RCC 7860 (cell line): Measurements from ENCODE around the gene ATP7A.
"Not testable (repeated sequence)": the region's sequence is repeated elsewhere in the genome, so short reads cannot be mapped to it uniquely, and the experiment has no call there.

Experiments
- DNase-seq: peaks from one replicate; pipeline ENCODE4 v3.0.0-alpha.2; 2015; ENCODE audit warnings: low spot score
- FAIRE-seq: peaks from 2 replicates; lab custom pipeline; 2012; peaks lifted over from hg19 to GRCh38; lab: Jason Lieb, UNC

Gene ATP7A

DNA sequence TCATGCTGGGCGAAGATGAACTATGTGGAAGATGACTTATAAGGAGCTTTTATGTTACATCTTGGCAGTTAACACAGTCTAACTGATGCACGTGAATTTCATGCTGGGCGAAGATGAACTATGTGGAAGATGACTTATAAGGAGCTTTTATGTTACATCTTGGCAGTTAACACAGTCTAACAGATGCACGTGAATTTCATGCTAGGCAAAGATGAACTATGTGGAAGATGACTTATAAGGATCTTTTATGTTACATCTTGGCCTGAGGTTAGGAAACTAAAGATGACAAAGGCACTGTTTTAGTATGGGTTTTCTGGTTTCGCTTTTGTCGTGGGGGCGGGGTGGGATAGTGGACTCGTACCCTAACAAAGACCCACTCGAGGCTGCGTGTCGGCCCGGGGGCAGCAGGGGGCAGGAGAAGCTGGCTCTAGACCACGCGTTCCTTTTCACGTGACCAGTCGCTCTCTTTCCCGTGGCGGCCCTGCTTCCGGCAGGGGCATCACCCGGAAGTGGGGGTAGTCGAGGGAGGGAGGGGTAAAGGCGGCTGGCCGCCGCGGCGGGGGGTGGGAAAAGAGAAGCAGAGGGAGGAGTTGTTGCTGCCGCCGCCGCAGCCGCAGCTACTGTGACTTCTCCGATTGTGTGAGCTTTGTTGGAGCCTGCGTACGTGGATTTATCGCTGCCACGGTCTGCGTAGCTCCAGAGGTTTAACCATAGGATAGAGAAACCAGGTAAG is at the start of gene ATP7A:
ATP7A (plus strand) TSS at position 586 of the 733 bp plus-strand sequence. CDS start 60,949 bp downstream, outside the sequence.
- FAIRE-seq (peak; percentile 16), DNase-seq (peak; percentile 80)

DNA sequence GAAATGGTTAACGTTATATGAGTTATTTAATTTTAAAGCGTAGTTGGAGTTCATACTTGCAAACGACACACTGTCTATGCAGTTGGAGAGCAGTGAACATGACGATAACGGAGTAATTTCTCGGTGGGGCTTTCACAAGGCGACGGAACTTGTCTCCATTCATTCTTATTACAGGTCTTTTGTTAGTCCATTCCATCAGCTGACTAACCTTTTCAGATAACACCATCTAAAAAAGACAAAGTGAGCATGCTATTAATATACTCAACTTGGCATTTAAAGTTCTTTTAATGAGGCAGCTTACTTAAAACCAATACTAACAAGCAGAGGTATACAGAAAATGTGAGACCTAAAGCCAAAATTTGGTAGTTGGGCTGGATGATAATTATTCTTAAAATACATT is 35.1 kb upstream of the ATP7A start:
- DNase-seq (no peak), FAIRE-seq (no peak)

DNA sequence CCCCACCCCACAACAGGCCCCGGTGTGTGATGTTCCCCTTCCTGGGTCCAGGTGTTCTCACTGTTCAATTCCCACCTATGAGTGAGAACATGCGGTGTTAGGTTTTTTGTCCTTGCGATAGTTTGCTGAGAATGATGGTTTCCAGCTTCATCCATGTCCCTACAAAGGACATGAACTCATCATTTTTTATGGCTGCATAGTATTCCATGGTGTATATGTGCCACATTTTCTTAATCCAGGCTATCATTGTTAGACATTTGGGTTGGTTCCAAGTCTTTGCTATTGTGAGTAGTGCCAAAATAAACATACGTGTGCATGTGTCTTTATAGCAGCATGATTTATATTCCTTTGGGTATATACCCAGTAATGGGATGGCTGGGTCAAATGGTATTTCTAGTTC is 29.1 kb upstream of the ATP7A start:
- DNase-seq, FAIRE-seq: not testable (repeated sequence)

DNA sequence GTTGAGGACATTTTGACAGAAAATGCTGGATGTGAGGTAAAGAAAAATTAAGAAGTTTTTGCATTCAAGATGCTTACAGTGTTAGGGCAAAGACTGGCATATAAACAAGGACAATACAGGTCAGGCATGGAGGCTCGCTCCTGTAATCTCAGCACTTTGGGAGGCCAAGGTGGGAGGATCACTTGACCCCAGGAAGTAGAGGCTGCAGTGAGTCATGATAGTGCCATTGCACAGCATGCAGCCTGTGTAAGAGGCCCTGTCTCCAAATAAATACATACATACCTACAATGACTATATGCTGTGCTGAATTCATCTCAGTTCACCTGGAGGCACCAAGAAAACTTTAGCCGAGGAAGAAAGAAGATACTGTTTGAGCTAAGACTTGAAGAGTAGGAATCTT is 17.6 kb upstream of the ATP7A start:
- no peak for FAIRE-seq
- DNase-seq: no peak

DNA sequence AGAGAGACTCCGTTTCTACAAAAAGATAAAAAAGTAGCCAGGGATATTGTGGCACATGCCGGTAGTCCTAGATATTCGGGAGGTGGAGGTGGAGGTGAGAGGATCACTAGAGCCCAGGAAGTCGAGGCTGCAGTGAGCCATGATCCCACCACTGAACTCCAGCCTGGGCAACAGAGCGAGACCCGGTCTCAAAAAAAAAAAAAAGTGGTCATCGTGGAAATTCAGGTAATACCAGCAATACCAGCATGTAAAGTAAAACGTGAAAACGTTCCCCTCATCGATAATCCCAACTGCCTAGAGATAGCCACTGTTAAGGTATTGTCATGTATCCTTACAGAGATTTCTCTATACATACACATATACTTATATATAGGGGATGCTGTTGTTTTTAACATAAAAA is 16.8 kb upstream of the ATP7A start:
- FAIRE-seq: no peak
- no peak for DNase-seq

DNA sequence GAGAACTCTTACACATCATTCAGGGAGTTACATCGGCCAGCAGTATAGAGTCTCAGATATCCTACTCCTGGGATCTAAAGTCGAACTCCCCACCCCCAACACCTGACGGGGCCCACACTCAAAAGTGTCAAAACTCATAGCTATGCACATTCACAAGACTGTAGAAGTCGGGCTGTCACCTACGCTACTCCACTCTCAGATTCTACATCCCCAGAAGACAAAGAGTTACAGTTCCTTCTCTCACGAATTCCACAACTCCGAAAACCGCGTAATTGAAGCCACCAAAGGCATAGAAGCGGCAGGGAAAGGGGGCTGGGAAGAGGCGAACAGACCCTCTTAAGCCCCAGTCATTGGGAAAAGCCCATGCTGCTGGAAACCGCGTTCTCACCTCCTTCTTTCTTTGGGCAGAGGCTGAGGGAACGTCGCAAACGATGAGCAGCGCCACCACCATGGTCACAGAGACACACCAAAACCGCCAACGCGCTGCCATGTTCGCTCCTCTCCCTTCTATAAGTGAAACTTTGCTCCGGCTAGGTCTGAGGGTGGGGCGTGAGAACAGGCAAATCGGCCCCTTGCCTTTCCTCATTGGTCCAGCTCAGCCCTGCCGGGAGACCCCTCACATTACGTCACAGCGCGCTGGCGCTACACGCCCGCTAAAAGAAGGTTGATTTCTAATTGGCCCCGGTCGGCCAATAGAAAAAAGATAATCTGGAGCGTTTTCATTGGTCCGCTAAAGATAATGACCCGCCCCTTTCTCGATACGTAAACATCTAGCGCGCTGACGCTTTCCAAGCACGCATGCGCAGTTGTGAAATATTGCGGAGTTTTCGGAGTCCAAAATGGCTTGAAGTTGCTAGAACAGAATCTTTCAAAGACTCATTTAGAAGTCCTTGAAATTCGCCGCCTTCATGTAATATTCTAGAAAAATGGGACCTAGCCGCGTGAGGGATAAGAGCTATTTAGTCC is 15.3 kb upstream of the ATP7A start, which contains the start of gene MAGT1:
MAGT1 (minus strand) TSS at position 515 of the 966 bp plus-strand sequence; CDS start at position 490, 25 bp downstream.
- DNase-seq: peak; percentile 93
- FAIRE-seq: peak; percentile 97

DNA sequence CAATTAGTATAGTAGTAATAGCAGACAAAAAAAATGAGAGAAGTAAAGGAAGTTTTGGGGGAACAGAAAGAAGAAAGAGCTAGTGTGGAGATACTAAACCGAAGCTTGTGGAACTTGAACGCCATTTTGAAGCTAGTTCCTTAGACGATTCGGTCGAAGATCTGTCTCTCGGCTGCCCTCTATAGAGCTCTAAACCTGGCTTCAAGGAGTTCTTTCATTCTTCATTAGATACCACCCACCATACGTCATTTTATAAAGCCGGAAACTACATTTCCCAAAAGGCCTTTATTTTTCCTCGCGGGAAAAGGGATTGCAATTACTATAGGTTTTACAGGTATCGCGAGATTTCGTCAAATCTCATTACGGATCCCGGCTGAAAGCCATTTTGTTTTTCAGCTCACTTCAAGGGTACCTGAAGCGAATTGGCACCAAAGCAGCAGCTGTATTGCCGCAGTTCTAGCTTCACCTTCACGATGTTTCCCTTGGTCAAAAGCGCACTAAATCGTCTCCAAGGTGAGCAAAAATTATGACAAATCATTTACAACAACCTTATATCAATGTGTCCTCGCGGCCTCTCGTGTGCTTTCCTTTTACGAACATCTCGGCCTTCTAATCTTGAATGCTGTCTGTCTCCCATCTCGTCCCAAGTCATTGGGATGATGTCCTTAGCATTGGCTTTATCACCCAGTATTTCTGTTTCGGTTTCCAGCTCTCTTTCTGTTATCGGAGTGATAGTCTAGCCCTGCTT is 11.2 kb upstream of the ATP7A start, which contains the start of gene COX7B:
COX7B (plus strand) TSS at position 388 of the 748 bp plus-strand sequence; CDS start at position 474, 86 bp downstream.
- FAIRE-seq: peak; percentile 94

DNA sequence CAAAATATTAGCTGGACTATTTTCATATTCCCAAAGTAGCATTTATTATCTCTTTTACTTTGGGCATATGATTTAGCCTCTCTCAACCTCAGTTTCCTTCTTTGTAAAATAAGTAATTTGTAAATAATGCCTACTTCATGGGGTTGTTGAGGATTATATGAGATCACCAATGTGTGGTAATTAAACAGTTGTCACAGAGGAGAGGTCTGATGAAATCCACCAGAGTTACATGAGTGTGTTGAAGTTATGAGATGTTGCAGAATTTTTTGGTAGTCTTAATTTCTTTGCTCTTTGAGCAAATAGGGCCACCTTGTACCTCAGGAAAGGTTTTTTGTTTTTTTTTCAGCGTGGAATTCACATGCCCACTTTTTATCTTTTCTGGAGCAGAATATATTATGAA is 9.8 kb upstream of the ATP7A start:
- no peak for FAIRE-seq
- DNase-seq: no peak

More for the DNA sequence above, 11.2 kb upstream of the ATP7A start, which contains the start of gene COX7B:
- DNase-seq: peak; percentile 96

DNA sequence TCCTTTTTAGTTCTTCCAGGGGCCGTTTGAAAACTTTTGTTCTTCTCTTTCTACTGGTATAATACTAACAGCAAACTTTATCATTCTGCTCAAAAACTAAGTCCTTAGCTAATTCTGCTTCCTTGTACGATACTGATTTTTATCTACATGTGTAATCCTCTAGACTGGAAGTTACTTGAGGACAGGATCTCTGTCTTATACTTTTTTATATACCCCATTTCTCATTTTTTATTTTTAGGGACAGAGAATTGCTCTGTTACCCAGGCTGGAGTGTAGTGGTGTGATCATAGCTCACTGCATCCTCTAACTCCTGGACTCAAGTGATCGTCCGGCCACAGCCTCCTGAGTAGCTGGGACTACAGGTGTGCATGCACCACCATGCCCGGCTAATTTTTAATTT is 9.0 kb upstream of the ATP7A start:
- DNase-seq (no peak), FAIRE-seq (no peak)

DNA sequence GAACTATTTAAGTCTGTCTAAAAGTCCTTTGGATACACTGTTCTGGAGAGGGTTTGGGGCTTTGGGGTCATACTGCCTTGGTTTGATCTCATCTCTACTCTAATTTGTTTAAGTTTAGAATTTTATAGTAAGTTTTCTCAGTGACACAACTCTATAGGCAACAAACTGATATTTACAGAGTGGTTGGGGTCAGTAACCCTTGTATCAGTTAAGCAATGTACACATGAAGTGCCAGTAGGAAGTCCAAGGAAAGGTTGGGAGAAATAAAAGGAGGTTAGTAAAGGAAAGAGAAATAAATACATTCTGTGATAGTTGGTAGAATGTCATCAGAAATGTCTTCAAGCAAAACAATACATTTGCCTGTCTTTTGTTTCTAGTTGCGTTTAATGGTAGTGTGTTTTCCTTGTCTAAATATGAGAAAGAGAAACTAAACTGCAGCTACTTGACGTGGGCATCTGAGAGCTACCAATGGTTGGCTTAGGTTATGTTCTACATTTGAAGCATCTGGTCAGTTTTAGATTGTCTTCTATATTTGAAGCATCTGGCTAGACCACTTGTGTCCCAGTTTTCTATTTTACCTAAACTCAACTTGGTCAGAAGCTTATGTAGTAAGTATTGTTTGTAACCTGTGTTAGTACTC is 6.9 kb downstream of the ATP7A start:
- FAIRE-seq (no peak), DNase-seq (no peak)

DNA sequence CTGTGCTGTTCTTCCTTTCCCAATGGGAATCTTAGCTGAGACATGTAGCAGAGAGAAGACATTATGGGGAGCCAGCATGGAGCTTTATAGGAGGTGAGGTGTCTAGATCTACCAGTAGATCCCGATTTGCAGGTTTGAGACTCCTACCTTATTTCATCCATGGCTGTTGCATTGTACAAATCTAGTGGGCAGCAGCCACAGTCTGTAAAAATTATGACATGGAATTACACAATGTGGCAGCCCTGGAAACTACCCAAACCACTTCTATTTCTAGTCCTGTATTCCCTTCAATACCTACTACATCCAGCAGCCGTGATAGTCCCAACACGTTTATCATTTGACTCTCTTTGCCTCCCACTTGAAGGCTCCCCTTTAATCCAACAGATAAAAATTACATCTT is 8.1 kb downstream of the ATP7A start:
- FAIRE-seq: no peak

DNA sequence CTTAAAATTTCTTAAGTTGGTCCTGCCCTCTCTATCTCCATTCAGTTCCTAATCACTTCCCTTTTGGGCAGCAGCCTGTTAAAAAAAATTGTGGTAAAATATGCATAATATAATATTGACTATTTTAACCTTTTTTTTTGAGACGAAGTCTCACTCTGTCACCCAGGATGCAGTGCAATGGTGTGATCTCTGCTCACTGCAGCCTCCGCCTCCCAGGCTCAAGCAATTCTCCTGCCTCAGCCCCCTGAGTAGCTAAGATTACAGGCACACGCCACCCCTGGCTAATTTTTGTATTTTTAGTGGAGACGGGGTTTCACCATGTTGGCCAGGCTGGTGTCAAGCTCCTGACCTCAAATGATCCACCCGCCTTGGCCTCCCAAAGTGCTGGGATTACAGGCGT is 8.9 kb downstream of the ATP7A start:
- FAIRE-seq, DNase-seq: not testable (repeated sequence)

More for the DNA sequence above, 8.1 kb downstream of the ATP7A start:
- DNase-seq: no peak

DNA sequence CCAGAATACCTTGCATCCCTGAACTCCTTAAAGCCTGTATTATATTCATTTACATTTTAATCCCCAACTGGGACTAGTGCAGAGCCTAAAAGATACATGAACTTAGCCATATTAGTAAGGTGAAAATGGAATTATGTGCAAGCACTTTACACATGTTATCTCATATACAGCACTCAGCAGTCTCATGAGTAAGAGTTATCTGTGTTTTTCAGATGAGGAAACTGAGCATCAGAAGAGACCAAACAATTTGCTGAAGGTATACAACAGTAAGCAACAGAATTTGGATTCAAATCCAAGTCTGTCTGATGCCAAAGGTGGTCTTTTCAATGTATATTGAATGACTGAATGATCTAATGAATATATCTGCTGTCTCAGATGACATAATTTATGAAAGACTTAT is 12.3 kb downstream of the ATP7A start:
- DNase-seq (no peak), FAIRE-seq (no peak)

DNA sequence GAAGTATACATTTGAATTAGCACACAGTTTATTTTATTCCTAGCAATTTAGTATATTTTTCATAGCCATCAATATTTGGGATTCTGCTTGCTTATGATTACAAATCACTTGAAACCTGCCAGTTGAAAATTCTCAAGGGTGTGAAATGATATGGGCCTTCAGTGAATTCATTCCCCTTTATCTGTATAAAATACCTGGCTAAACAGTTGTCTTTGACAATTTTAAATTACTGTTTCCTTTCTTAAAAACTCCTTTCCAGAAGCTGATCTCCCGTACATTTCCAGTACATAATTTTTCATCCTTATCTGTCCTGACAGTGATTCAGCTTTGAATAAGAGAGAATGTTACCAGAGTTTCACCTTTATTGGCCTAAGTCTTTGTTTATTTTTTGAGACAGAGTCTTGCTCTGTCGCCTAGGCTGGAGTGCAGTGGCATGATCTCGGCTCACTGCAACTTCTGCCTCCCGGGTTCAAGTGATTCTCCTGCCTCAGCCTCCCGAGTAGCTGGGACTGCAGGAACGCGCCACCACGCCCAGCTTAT is 13.9 kb downstream of the ATP7A start:
- DNase-seq: no peak
- no peak for FAIRE-seq

DNA sequence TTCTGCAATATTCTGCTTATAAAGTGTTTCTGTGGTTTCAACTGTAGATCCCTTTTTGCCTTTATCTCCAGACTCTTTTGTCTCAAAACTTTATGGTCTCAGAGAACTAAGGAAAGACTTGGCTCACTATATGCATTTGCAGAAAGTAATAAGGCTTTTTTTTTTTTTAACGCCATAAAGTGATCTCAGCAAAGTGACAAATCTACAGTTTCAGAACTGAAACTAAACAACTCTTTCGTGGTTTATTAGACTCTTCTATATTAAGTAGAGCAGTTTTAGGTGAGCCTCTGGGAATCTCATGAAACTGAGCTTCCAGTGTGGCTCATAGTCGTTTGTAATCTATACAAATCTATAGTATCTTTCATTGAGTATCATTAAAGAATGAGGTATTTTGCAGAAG is 15.3 kb downstream of the ATP7A start:
- no peak for FAIRE-seq

DNA sequence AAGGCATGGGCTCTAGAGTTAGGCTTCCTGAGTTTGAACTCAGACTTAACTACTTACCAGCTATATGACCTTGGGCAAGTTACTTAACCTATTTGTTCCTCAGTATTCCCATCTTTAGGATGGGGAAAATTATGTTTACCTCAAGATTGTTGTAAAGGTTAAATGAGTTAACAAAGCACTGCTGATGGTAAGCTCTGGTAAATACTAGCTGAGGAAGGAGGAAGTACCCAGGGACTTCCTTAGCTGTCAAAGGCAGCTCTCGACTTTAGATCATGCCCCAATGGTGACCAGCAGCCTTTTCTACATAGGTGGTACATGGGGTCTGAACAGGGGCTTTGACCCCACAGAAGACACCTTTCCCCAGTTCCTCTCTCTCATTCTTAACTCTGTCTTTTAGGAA is 20.1 kb downstream of the ATP7A start:
- DNase-seq (no peak), FAIRE-seq (no peak)

More for the DNA sequence above, 15.3 kb downstream of the ATP7A start:
- DNase-seq: no peak

DNA sequence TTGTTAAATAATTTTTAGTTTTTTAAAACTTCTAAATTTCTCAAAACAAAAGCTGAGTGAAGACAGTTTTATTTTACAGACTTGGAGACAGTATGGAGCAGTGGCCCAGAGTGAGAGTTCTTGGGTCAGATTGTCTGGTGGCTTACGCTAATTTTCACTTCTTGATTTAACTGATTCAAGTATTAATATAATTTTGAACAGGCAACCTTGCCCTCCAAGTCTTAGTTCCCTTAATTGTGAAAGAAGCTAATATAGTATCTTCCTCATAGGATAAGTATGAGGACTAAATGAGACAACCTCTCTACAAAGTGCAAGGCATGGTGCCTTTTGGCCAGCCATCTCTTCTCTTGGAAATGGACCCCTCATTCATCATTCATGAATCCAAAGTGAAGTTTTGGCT is 25.4 kb downstream of the ATP7A start:
- DNase-seq: no peak
- no peak for FAIRE-seq

DNA sequence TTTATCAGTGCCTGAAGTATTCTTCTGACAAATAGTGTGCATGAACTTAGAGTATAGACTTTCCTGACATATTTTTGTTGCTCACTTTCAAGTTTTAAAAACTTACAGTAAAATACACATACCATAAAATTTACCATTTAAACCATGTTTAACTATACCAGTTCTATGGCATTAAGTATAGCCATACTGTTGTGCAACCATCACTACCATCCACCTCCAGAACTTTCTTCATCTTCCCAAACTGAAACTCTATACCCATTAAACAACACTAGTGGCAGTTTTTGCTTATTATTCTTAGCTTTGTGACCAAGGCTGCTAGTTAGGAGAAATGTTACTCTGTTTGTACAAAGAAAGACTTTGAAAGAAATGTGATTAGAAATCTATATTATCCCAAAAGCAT is 25.8 kb downstream of the ATP7A start:
- FAIRE-seq: no peak

DNA sequence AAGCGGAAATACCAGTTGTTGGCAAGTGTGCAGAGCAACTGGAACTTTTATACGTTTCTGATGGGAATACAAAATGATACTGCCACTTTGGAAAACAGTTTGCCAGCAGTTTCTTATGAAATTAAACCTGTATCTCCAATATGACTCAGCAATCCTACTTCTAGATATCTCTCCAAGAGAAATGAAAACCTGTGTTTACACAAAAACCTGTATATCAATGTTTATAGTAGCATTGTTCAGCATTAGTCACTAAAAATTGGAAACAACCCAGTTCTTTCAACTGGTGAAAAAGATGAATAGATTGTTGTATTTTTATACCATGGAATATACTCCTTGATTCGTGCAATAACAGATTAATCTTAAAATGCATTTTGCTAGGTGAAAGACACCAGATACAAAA is 26.8 kb downstream of the ATP7A start:
- no peak for DNase-seq

More for the DNA sequence above, 25.8 kb downstream of the ATP7A start:
- DNase-seq: no peak

More for the DNA sequence above, 26.8 kb downstream of the ATP7A start:
- no peak for FAIRE-seq
